Measurements from ENCODE around the gene PTPRJ. TPM values are rescaled to one million over a fixed set of nuclear protein-coding genes. Genes with fewer than 3 reads are reported as not detected.
A peak's percentile ranks its signal among the peaks of the same experiment; 100 is the strongest.

PTPRJ gene
- total and polyA plus RNA-seq, 9 of the 15 experiments (the other 6 are each of a cell fraction or from before 2014, with no cell fraction given), result 0.56 to 10.7 (median 4.8) TPM

DNA sequence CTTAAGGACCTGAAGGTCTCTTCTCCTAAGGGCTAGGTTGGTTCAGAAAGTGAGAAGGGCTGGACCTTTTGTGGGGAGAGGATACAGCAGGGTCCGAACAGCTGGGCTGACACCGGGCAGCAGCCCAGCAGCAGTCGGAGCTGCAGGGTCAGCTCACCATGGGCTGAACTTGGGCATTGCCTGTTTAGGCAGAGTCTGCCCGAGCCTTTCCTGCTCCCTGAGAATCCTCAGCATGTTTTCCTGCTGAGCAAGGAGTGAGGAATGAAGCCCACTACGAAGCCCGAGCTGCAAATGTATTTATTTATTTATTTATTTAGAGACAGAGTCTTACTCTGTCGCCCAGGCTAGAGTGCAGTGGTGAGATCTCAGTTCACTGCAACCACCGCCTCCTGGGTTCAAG lies 83.9 kb downstream of the PTPRJ start:
- no peak for ATAC-seq
- no peak overlapping the region for H3K4me2 ChIP-seq (ENCODE audit: insufficient read depth, low read length)
- no TSS peak for BruUV-seq (replicated peaks)
- FAIRE-seq, result no peak
- no peak for DNase-seq (ENCODE audit: extremely low read depth in 1 of 4, low spot score in 3 of 4)
- H3K4me1 ChIP-seq (replicated peaks in 1 of 2; ENCODE audit: control insufficient read depth in 2 of 2, insufficient read depth in 2 of 2, low read length in 2 of 2), result peaks cover 23 to 34% of the 10 kb centered on the region in 2 experiments
- H3K27me3 ChIP-seq (ENCODE audit: control insufficient read depth in 2 of 2, insufficient read depth in 2 of 2, low read length in 2 of 2), result no peaks in the 10 kb centered on the region
- 84% methylated on average over 6 of the region's 8 CpGs for WGBS (ENCODE audit: insufficient coverage, low coverage, missing lambda C conversion rate)
- intact Hi-C loops (cut with micrococcal nuclease), result no loop called here
- CTCF ChIA-PET (ENCODE audit: low intra/inter-chr PET ratio), result interaction anchor here (0.6 kb wide), 2 partner anchors 108 to 132 kb away, joined by 4 to 7 read pairs; no protein-coding TSS in a partner anchor
- H3K36me3 ChIP-seq (ENCODE audit: control insufficient read depth, insufficient read depth, low read length), result no peaks in the 10 kb centered on the region
- no peak overlapping the region for H3K4me3 ChIP-seq
- POLR2A ChIA-PET, result interaction anchor here (0.7 to 1.9 kb wide), 5 partner anchors 9 to 156 kb away, joined by 3 to 8 read pairs (median 3); no protein-coding TSS in a partner anchor
- H3K79me2 ChIP-seq (ENCODE audit: control insufficient read depth, insufficient read depth, low read length), result no peaks in the 10 kb centered on the region
- no peaks in the 10 kb centered on the region for H3K9me3 ChIP-seq (replicated peaks; ENCODE audit: control insufficient read depth, insufficient read depth, low read depth, low read length)
- H3K27ac ChIP-seq (ENCODE audit: extremely low read depth, low read depth, low read length), result no peak overlapping the region
- no peaks in the 10 kb centered on the region for H4K20me1 ChIP-seq (replicated peaks; ENCODE audit: control insufficient read depth, insufficient read depth, low read length)
- H3K9me1 ChIP-seq (ENCODE audit: control insufficient read depth, insufficient read depth, low read length), result no peaks in the 10 kb centered on the region
- H2AFZ ChIP-seq (ENCODE audit: low read depth, low read length), result no peak overlapping the region
- in situ Hi-C loops (cut with MboI), result no loop called here
- H3K9ac ChIP-seq (ENCODE audit: insufficient read depth in 1 of 2, low read depth in 2 of 2, low read length in 2 of 2), result 0 out of 4 replicates have a peak overlapping the region, but pooled peaks of 1 of the 2 experiments have one; percentile 53
- TF ChIP-seq ZBTB7A (IDR thresholded peaks at IDR 0.05; ENCODE audit: borderline replicate concordance, control insufficient read depth, low read depth, low read length), result no peak
- TF ChIP-seq CHD2 (IDR thresholded peaks at IDR 0.05; ENCODE audit: low read depth, low read length), result no peak
- TF ChIP-seq, protein P1, sequence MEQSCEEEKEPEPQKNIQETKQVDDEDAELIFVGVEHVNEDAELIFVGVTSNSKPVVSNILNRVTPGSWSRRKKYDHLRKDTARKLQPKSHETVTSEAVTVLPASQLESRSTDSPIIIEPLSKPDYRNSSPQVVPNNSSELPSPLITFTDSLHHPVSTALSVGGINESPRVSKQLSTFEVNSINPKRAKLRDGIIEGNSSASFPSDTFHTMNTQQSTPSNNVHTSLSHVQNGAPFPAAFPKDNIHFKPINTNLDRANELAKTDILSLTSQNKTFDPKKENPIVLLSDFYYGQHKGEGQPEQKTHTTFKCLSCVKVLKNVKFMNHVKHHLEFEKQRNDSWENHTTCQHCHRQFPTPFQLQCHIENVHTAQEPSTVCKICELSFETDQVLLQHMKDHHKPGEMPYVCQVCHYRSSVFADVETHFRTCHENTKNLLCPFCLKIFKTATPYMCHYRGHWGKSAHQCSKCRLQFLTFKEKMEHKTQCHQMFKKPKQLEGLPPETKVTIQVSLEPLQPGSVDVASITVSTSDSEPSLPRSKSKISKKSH (CRISPR knock-in tag; IDR thresholded peaks at IDR 0.05), result no peak
- TF ChIP-seq ETV1 (tag; conservative IDR thresholded peaks at IDR 0.05; ENCODE audit: low read depth), result no peak
- no peak for TF ChIP-seq ZNF699 (CRISPR knock-in tag; IDR thresholded peaks at IDR 0.05; ENCODE audit: insufficient replicate concordance)
- no peak for TF ChIP-seq FOXP1 (CRISPR knock-in tag; IDR thresholded peaks at IDR 0.05)
- no peak for TF ChIP-seq EZH2 (IDR thresholded peaks at IDR 0.05; ENCODE audit: borderline replicate concordance, low read depth, low read length)
- no peak for TF ChIP-seq SMAD4 (CRISPR knock-in tag; conservative IDR thresholded peaks at IDR 0.05)
- TF ChIP-seq FOXJ2 (tag; IDR thresholded peaks at IDR 0.05), result no peak

Data from K562 (cell line).